Upper lobe of left lung (tissue), 4 donors: ENCODE results near the gene OGT.

Source experiments
- CTCF ChIP-seq, 6 experiments: fragments of 450-650 bp in 4 of 6; fragments of 200-600 bp in 2 of 6; sonication (generic) in 2 of 6; IDR thresholded peaks; one replicate each; pipeline ENCODE4 v1.5.1; 2016 to 2019; ENCODE audit warnings: antibody characterized with exemption in 6 of 6
- EP300 ChIP-seq, 4 donors: sonication (generic); formaldehyde crosslinking; IDR thresholded peaks; one replicate each; pipeline ENCODE4 v1.5.1; 2017; ENCODE audit warnings: antibody characterized with exemption in 4 of 4, control low read depth in 2 of 4
- POLR2A ChIP-seq, 4 donors: fragments of 450-650 bp; IDR thresholded peaks; one replicate each; pipeline ENCODE4 v1.5.1; 2016 to 2017; ENCODE audit warnings: antibody characterized with exemption in 4 of 4, mild to moderate bottlenecking in 2 of 4
- POLR2AphosphoS5 ChIP-seq, 2 donors: sonication (generic); formaldehyde crosslinking; IDR thresholded peaks; one replicate each; pipeline ENCODE4 v1.5.1; 2017; ENCODE audit warnings: antibody characterized with exemption in 2 of 2

GRCh38 chrX:71533851-71534561 is 1.1 kb downstream of the OGT start:
- no peak for TF ChIP-seq CTCF (IDR thresholded peaks at IDR 0.05)
- peak in 1 of 2 donors; percentile 40 for TF ChIP-seq POLR2AphosphoS5 (IDR thresholded peaks at IDR 0.05)
- peak in 2 of 4 donors; percentile 11 to 48 for TF ChIP-seq POLR2A (IDR thresholded peaks at IDR 0.05)
- TF ChIP-seq EP300 (IDR thresholded peaks at IDR 0.05) = no peak
